ENCODE results near the gene ELMO3. TPM values are rescaled to one million over a fixed set of nuclear protein-coding genes. Genes with fewer than 3 reads are reported as not detected.

The ELMO3 gene
- total and polyA plus RNA-seq, 4 donors, result 6.5 to 22.5 (median 15.5) TPM

- peaks cover 0 to 7% (median 0%) of the 10 kb centered on the region in 5 donors for H3K4me1 ChIP-seq (ENCODE audit: control insufficient read depth in 5 of 5, insufficient read depth in 5 of 5, low read length in 5 of 5)
- TF ChIP-seq CTCF (IDR thresholded peaks at IDR 0.05; ENCODE audit: control extremely low read depth, extremely low read depth), result no peak
- 88 to 90% methylated on average over 8 of the region's 8 CpGs for WGBS, 2 donors
- ATAC-seq (ENCODE audit: insufficient read depth, low FRiP score) (no peak), DNase-seq (no peak)
- H3K4me3 ChIP-seq, result no peak overlapping the region
- no peaks in the 10 kb centered on the region for H3K9me3 ChIP-seq (ENCODE audit: control insufficient read depth in 4 of 4, insufficient read depth in 3 of 4, low read length in 3 of 4)
- H3K9ac ChIP-seq (ENCODE audit: insufficient read depth in 1 of 2, low read length in 2 of 2), result no peak overlapping the region
- H3K27ac ChIP-seq (ENCODE audit: low read depth in 1 of 2, low read length in 1 of 2), result no peak overlapping the region
- H3K27me3 ChIP-seq (ENCODE audit: control insufficient read depth in 3 of 3, insufficient read depth in 3 of 3, low read length in 2 of 3), result no peaks in the 10 kb centered on the region
- peaks cover 0 to 4% (median 2%) of the 10 kb centered on the region in 4 donors for H3K36me3 ChIP-seq (ENCODE audit: control insufficient read depth in 4 of 4, insufficient read depth in 4 of 4, low read length in 4 of 4)
Measured at GRCh38 chr16:67209565-67209964, 10.6 kb downstream of the ELMO3 start.

DNA sequence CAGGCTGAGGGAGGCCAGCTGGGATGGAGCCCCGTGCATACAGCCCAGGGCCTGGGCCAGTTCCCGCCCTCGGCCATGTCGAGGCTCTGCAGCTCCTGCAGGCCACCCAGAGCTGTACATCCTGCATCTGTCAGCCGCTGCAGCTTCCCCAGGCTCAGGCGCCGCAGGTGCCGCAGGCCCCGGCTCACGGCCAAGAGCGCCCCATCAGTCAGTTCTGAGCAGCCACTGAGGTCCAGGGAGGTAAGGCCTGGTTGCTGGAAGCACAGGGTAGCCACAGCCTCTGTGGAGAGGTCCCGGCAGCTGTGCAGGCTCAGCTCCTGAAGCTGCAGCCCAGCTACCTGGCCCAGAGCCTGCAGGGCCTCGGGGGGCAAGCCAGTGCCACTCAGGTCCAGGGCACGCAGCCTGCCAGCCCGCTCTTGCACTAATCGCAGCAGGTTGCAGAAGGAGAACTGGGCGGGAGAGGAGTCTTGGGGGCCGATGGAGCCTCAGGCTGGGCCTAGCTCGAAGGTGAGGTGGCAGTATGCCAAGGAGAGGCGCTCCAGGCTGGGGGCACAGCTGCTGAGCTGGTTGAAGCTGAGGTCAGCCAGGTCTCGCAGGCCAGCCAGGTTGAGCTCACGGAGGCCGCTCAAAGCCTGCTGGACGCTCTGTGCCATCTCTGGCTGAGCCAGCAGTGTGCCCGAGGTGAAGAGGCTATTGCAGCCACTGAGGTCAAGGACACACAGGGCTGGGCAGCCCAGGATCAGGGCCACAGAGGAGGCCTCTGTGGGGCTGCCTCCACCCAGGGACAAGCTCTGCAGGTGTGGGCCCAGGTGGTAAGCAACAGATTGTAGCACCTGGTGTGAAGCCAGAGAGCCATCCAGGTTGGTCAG is 11.4 kb downstream of the ELMO3 start:
- DNase-seq, result no peak

GRCh38 chr16:67211674-67212073 is 12.7 kb downstream of the ELMO3 start:
- no peak for TF ChIP-seq CTCF (IDR thresholded peaks at IDR 0.05; ENCODE audit: control extremely low read depth, extremely low read depth)
- H3K27ac ChIP-seq (ENCODE audit: low read depth in 1 of 2, low read length in 1 of 2), result no peak overlapping the region
- 87 to 88% methylated on average over 7 of the region's 7 CpGs for WGBS, 2 donors
- DNase-seq (no peak), ATAC-seq (ENCODE audit: insufficient read depth, low FRiP score) (no peak)
- no peaks in the 10 kb centered on the region for H3K27me3 ChIP-seq (ENCODE audit: control insufficient read depth in 3 of 3, insufficient read depth in 3 of 3, low read length in 2 of 3)
- H3K36me3 ChIP-seq (ENCODE audit: control insufficient read depth in 4 of 4, insufficient read depth in 4 of 4, low read length in 4 of 4), result peaks cover 0 to 3% (median 1%) of the 10 kb centered on the region in 4 donors
- H3K4me3 ChIP-seq, result no peak overlapping the region
- H3K4me1 ChIP-seq (ENCODE audit: control insufficient read depth in 5 of 5, insufficient read depth in 5 of 5, low read length in 5 of 5), result peaks cover 2 to 16% (median 10%) of the 10 kb centered on the region in 5 donors
- H3K9ac ChIP-seq (ENCODE audit: insufficient read depth in 1 of 2, low read length in 2 of 2), result no peak overlapping the region
- H3K9me3 ChIP-seq (ENCODE audit: control insufficient read depth in 4 of 4, insufficient read depth in 3 of 4, low read length in 3 of 4), result no peaks in the 10 kb centered on the region

More for the DNA sequence above, 11.4 kb downstream of the ELMO3 start:
- H3K4me1 ChIP-seq (ENCODE audit: control insufficient read depth in 5 of 5, insufficient read depth in 5 of 5, low read length in 5 of 5), result peaks cover 0 to 7% (median 0%) of the 10 kb centered on the region in 5 donors
- no peaks in the 10 kb centered on the region for H3K9me3 ChIP-seq (ENCODE audit: control insufficient read depth in 4 of 4, insufficient read depth in 3 of 4, low read length in 3 of 4)
- H3K27ac ChIP-seq (ENCODE audit: low read depth in 1 of 2, low read length in 1 of 2), result no peak overlapping the region
- no peaks in the 10 kb centered on the region for H3K27me3 ChIP-seq (ENCODE audit: control insufficient read depth in 3 of 3, insufficient read depth in 3 of 3, low read length in 2 of 3)
- peaks cover 0 to 4% (median 2%) of the 10 kb centered on the region in 4 donors for H3K36me3 ChIP-seq (ENCODE audit: control insufficient read depth in 4 of 4, insufficient read depth in 4 of 4, low read length in 4 of 4)
- no peak overlapping the region for H3K4me3 ChIP-seq
- WGBS, 2 donors, result 90 to 94% methylated on average over 25 of the region's 25 CpGs
- no peak overlapping the region for H3K9ac ChIP-seq (ENCODE audit: insufficient read depth in 1 of 2, low read length in 2 of 2)
- ATAC-seq (ENCODE audit: insufficient read depth, low FRiP score), result no peak
- no peak for TF ChIP-seq CTCF (IDR thresholded peaks at IDR 0.05; ENCODE audit: control extremely low read depth, extremely low read depth)

All from lung (tissue), 12 donors.